K562 (cell line): ENCODE measurements around the gene ADAM20.
"Not testable (repeated sequence)": the region's sequence is repeated elsewhere in the genome, so short reads cannot be mapped to it uniquely, and the experiment has no call there.

ENCODE experiments used
- TF ChIP-seq, protein P1 (sequence below): sonication (generic); formaldehyde crosslinking; IDR thresholded peaks from 2 replicates; pipeline ENCODE4 v1.9.0; 2022; ENCODE audit warnings: mild to moderate bottlenecking, missing genetic modification reagents
- TF ChIP-seq, protein P2 (sequence below), 3 experiments: IDR thresholded peaks in 2 of 3; conservative IDR thresholded peaks in 1 of 3; 2 replicates each; pipeline ENCODE4 v1.5.1; 2011 to 2012; ENCODE audit warnings: low read length in 3 of 3, mild to moderate bottlenecking in 3 of 3, control low read depth in 2 of 3, improper control_type of control experiment in 1 of 3, inconsistent platforms in 1 of 3, low read depth in 1 of 3, mixed read lengths in 1 of 3, moderate library complexity in 1 of 3; ENCODE audit not compliant: insufficient read depth in 2 of 3

DNA sequence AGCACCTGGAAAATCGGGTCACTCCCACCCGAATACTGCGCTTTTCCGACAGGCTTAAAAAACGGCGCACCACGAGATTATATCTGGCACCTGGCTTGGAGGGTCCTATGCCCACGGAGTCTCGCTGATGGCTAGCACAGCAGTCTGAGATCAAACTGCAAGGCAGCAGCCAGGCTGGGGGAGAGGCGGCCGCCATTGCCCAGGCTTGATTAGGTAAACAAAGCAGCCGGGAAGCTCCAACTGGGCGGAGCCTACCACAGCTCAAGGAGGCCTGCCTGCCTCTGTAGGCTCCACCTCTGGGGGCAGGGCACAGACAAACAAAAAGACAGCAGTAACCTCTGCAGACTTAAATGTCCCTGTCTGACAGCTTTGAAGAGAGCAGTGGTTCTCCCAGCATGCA is 59.3 kb downstream of the ADAM20 start:
- TF ChIP-seq, protein P1, sequence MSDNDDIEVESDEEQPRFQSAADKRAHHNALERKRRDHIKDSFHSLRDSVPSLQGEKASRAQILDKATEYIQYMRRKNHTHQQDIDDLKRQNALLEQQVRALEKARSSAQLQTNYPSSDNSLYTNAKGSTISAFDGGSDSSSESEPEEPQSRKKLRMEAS (CRISPR knock-in tag), result not testable (repeated sequence)
- TF ChIP-seq, protein P2, sequence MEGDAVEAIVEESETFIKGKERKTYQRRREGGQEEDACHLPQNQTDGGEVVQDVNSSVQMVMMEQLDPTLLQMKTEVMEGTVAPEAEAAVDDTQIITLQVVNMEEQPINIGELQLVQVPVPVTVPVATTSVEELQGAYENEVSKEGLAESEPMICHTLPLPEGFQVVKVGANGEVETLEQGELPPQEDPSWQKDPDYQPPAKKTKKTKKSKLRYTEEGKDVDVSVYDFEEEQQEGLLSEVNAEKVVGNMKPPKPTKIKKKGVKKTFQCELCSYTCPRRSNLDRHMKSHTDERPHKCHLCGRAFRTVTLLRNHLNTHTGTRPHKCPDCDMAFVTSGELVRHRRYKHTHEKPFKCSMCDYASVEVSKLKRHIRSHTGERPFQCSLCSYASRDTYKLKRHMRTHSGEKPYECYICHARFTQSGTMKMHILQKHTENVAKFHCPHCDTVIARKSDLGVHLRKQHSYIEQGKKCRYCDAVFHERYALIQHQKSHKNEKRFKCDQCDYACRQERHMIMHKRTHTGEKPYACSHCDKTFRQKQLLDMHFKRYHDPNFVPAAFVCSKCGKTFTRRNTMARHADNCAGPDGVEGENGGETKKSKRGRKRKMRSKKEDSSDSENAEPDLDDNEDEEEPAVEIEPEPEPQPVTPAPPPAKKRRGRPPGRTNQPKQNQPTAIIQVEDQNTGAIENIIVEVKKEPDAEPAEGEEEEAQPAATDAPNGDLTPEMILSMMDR (IDR thresholded peaks at IDR 0.05 in 2 of 3, conservative IDR thresholded peaks at IDR 0.05 in 1 of 3; ENCODE audit: insufficient read depth in 2 of 3, low read depth in 1 of 3, low read length in 3 of 3), result not testable (repeated sequence)
